Measurements from ENCODE around the gene DUSP8. TPM values are rescaled to one million over a fixed set of nuclear protein-coding genes. Genes with fewer than 3 reads are reported as not detected.

DUSP8 gene
- total RNA-seq, 2 experiments from 2014 or later = 1.4 to 2.0 TPM

- H3K27me3 Mint-ChIP-seq = no peaks in the 10 kb centered on the region
- intact Hi-C loops (cut with micrococcal nuclease) = no loop called here
- CTCF ChIA-PET = interaction anchor here (1.6 to 1.7 kb wide), 3 partner anchors 9 to 42 kb away, joined by 5 to 8 read pairs (median 6); no protein-coding TSS in a partner anchor
- ATAC-seq = no peak
- H3K27ac Mint-ChIP-seq = no peak overlapping the region
- POLR2A ChIA-PET = no interaction called here
- no peak for DNase-seq
- no peaks in the 10 kb centered on the region for H3K9me3 Mint-ChIP-seq
- H3K4me1 Mint-ChIP-seq (ENCODE audit: low read depth) = peaks cover 40% of the 10 kb centered on the region
- H3K4me3 Mint-ChIP-seq = no peak overlapping the region
- no peaks in the 10 kb centered on the region for H3K36me3 Mint-ChIP-seq (ENCODE audit: low read depth)
- TF ChIP-seq CTCF (IDR thresholded peaks at IDR 0.05) = no peak
Measured at GRCh38 chr11:1532606-1533341, 39.3 kb downstream of the DUSP8 start.

GRCh38 chr11:1532014-1532586 lies 40.0 kb downstream of the DUSP8 start:
- no peaks in the 10 kb centered on the region for H3K27me3 Mint-ChIP-seq
- H3K9me3 Mint-ChIP-seq = no peaks in the 10 kb centered on the region
- H3K27ac Mint-ChIP-seq = no peak overlapping the region
- intact Hi-C loops (cut with micrococcal nuclease) = no loop called here
- ChIA-PET POLR2A (interaction anchor here (0.6 kb wide), 1 partner anchor 110 kb away, joined by 3 read pairs; no protein-coding TSS in a partner anchor), CTCF (interaction anchor here (0.6 to 1.7 kb wide), 4 partner anchors 9 to 43 kb away, joined by 3 to 8 read pairs (median 6); no protein-coding TSS in a partner anchor)
- no peaks in the 10 kb centered on the region for H3K36me3 Mint-ChIP-seq (ENCODE audit: low read depth)
- H3K4me1 Mint-ChIP-seq (ENCODE audit: low read depth) = peaks cover 41% of the 10 kb centered on the region
- H3K4me3 Mint-ChIP-seq = no peak overlapping the region
- no peak for TF ChIP-seq CTCF (IDR thresholded peaks at IDR 0.05)
- DNase-seq = no peak
- ATAC-seq = no peak

GRCh38 chr11:1531449-1532013 lies 40.5 kb downstream of the DUSP8 start:
- DNase-seq = no peak
- no peaks in the 10 kb centered on the region for H3K36me3 Mint-ChIP-seq (ENCODE audit: low read depth)
- no peaks in the 10 kb centered on the region for H3K9me3 Mint-ChIP-seq
- no peak overlapping the region for H3K27ac Mint-ChIP-seq
- no peaks in the 10 kb centered on the region for H3K27me3 Mint-ChIP-seq
- ChIA-PET CTCF (interaction anchor here (0.6 to 1.7 kb wide), 4 partner anchors 8 to 43 kb away, joined by 3 to 8 read pairs (median 6); no protein-coding TSS in a partner anchor), POLR2A (interaction anchor here (0.6 kb wide), 1 partner anchor 110 kb away, joined by 3 read pairs; no protein-coding TSS in a partner anchor)
- intact Hi-C loops (cut with micrococcal nuclease) = no loop called here
- no peak for TF ChIP-seq CTCF (IDR thresholded peaks at IDR 0.05)
- peaks cover 40% of the 10 kb centered on the region for H3K4me1 Mint-ChIP-seq (ENCODE audit: low read depth)
- no peak for ATAC-seq
- no peak overlapping the region for H3K4me3 Mint-ChIP-seq

- no peak for ATAC-seq
Measured at GRCh38 chr11:1530686-1531448, 41.2 kb downstream of the DUSP8 start.

More at GRCh38 chr11:1530686-1531448, 41.2 kb downstream of the DUSP8 start:
- no peak for DNase-seq
- no peak overlapping the region for H3K4me3 Mint-ChIP-seq
- no peaks in the 10 kb centered on the region for H3K36me3 Mint-ChIP-seq (ENCODE audit: low read depth)
- TF ChIP-seq CTCF (IDR thresholded peaks at IDR 0.05) = no peak
- H3K27ac Mint-ChIP-seq = peak overlapping the region; percentile 30
- H3K9me3 Mint-ChIP-seq = no peaks in the 10 kb centered on the region
- H3K4me1 Mint-ChIP-seq (ENCODE audit: low read depth) = peaks cover 41% of the 10 kb centered on the region
- intact Hi-C loops (cut with micrococcal nuclease) = no loop called here
- CTCF ChIA-PET = interaction anchor here (1.6 kb wide), 1 partner anchor 7 kb away, joined by 5 read pairs; no protein-coding TSS in a partner anchor
- no peaks in the 10 kb centered on the region for H3K27me3 Mint-ChIP-seq
- POLR2A ChIA-PET = interaction anchor here (0.6 kb wide), 1 partner anchor 111 kb away, joined by 3 read pairs; no protein-coding TSS in a partner anchor
